ENCODE results near the gene EML6.
A peak's percentile ranks its signal among the peaks of the same experiment; 100 is the strongest.
"Not testable (repeated sequence)": the region's sequence is repeated elsewhere in the genome, so short reads cannot be mapped to it uniquely, and the experiment has no call there.

The EML6 gene

GRCh38 chr2:54723131-54723995 lies at the start of gene EML6:
Gene EML6 (plus strand): TSS chr2:54723662. CDS start chr2:54725062, 1,400 bp downstream.
- peak; percentile 100 for DNase-seq

DNA sequence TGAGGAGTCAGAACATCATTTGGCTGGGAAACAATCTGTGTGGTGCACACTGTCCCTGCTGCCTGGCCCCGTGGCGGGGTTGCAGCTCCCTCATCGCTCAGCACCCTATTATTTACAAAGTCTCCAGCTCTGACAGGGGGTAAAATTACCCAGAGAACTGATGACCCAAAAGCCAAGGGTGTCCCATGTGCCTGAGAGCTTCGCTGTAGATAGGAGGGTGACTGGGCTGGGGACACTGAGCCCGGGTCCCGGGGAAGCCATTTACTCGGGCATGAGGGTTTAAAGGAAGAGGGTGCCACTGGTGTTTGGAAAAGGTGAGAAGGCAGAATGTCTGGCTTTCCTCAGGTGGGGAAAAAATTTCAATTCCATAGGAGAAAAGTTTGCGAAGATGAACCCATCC lies 48.2 kb upstream of the EML6 start:
- no peak for DNase-seq

DNA sequence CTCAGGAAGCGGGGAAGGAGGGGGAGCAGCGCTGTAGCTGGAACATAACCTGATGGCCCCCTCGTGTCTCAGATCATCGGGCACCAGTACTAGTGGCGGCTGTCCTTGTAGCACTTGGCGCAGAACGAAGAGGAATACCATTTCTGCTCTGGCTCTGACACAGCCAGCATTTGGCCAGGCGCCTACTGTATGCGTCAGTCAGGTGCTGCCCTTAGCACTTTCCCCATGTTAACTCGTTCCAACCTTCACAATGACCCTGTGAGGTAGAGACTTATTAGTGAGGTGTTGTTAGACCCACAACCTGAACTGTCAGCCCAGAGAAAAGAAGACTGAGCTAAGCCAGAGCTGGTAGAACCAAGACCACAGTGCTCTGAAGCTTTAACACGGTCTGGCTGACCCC lies 47.7 kb upstream of the EML6 start:
- no peak for DNase-seq

GRCh38 chr2:54676656-54677055 lies 46.8 kb upstream of the EML6 start:
- DNase-seq, result no peak

- no peak for DNase-seq
Measured at GRCh38 chr2:54677476-54678265, 45.8 kb upstream of the EML6 start.

- DNase-seq, result no peak
Measured at GRCh38 chr2:54678719-54679118, 44.7 kb upstream of the EML6 start.

- peak; percentile 89 for DNase-seq
Measured at GRCh38 chr2:54680397-54681041, 42.9 kb upstream of the EML6 start.

- no peak for DNase-seq
Measured at GRCh38 chr2:54681416-54681815, 42.0 kb upstream of the EML6 start.

GRCh38 chr2:54683596-54683995 lies 39.9 kb upstream of the EML6 start:
- no peak for DNase-seq

- DNase-seq, result no peak
Measured at GRCh38 chr2:54685263-54685775, 38.1 kb upstream of the EML6 start.

- DNase-seq, result peak; percentile 37
Measured at GRCh38 chr2:54687595-54688152, 35.8 kb upstream of the EML6 start.

- DNase-seq, result no peak
Measured at GRCh38 chr2:54691445-54692135, 31.9 kb upstream of the EML6 start.

GRCh38 chr2:54692556-54692955 lies 30.9 kb upstream of the EML6 start:
- DNase-seq, result no peak

DNA sequence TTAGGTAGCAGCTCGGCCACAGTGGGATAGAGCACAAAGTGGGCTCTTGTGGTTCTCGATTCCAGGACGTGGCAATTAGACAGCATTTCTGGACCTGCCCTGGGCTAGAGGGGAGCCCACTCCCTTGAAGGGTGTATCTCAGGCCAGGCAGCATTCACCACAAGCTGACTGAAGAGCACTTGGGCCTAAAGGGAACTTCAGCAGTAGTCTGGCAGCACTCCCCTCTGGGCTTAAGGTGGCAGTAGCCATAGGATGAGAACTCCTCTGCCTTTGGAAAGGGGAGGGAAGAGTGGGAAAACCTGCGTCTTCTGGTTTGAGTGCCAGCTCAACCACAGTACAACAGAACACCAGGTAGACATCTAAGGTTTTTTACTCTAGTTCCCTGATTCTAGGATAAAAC lies 28.1 kb upstream of the EML6 start:
- DNase-seq, result no peak

GRCh38 chr2:54697934-54698333 lies 25.5 kb upstream of the EML6 start:
- no peak for DNase-seq

GRCh38 chr2:54698926-54699325 lies 24.5 kb upstream of the EML6 start:
- not testable (repeated sequence) for DNase-seq

DNA sequence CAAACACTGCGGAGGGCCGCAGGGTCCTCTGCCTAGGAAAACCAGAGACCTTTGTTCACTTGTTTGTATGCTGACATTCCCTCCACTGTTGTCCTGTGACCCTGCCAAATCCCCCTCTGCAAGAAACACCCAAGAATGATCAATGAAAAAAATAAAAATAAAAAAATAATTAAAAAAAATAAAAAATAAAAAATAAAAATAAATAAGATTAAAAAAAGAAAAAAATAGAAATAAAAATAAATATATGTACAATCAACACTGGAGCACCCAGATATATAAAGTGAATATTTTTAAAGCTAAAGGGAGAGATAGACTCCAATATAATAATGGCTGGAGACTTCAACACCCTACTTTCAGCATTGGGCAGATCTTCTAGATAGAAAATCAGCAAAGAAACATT lies 23.8 kb upstream of the EML6 start:
- DNase-seq, result no peak

GRCh38 chr2:54701029-54701428 lies 22.4 kb upstream of the EML6 start:
- no peak for DNase-seq

DNA sequence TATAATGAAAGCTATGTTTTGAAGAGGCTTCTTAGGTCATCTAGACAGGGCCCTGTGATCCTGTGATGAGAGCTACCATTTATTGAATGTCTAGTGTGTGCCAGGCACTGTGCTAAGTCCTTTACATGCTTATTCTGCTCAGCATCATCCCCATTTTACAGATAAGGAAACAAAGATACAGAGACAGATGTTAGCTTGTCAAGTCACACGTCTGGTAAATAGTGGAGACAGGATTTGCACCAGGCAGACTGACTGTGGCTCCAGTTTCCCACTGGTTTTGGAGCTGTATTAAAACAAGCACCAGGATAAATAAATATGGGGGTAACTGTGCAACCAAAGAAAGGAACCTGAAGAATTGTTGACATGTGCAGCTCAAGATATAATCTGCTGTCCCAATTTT lies 19.2 kb upstream of the EML6 start:
- DNase-seq, result no peak

- peak; percentile 67 for DNase-seq
Measured at GRCh38 chr2:54704688-54705605, 18.5 kb upstream of the EML6 start.

- no peak for DNase-seq
Measured at GRCh38 chr2:54706622-54707021, 16.8 kb upstream of the EML6 start.
